NCI-H526 (cell line): ENCODE data around the gene PVALEF.
A peak's percentile ranks its signal among the peaks of the same experiment; 100 is the strongest.

ENCODE experiments used
- DNase-seq, 2 experiments: peaks; one replicate each; lab custom pipeline; 2025; lab: John Stamatoyannopoulos, UW

Gene PVALEF

DNA sequence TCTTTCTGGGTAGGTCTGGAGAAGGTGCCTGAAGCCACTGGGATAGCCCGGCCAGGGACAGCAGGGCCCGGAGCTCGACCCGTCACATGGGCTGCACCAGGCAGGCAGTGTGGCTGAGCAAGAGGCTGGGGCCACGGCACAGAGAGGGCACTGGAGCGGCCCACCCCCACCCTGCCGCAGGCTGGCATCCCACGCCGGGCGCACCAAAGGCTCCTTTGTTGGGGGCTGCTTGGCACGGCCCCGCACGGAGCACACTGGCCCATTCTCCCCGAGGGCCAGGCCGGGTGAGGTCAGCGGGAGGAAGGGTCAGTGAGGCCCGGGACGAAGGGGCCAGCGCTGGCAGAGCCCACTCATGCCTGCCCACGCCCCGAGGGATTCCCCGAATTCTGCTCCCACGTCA is 36.5 kb upstream of the PVALEF start:
- DNase-seq: no peak

DNA sequence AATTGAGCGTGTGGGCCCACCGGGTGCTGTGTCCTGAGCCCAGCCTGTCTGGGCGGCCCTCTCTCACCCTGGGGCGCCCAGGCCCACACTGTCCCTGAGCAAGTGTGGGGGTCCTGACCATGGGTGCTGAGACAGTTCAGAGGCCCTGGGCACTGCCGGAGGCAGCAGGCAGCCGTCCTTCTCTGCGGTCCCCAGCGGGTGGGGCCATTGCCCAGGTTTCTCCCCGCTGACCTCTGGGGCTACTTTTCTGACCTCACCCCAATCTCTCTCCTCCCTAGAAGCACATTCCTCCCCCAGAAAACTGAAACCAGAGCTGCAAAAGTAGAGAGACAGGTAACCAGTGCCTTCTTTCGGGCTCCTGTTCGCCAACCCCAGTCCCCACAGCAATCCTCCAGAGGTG is 36.0 kb upstream of the PVALEF start:
- DNase-seq: no peak

DNA sequence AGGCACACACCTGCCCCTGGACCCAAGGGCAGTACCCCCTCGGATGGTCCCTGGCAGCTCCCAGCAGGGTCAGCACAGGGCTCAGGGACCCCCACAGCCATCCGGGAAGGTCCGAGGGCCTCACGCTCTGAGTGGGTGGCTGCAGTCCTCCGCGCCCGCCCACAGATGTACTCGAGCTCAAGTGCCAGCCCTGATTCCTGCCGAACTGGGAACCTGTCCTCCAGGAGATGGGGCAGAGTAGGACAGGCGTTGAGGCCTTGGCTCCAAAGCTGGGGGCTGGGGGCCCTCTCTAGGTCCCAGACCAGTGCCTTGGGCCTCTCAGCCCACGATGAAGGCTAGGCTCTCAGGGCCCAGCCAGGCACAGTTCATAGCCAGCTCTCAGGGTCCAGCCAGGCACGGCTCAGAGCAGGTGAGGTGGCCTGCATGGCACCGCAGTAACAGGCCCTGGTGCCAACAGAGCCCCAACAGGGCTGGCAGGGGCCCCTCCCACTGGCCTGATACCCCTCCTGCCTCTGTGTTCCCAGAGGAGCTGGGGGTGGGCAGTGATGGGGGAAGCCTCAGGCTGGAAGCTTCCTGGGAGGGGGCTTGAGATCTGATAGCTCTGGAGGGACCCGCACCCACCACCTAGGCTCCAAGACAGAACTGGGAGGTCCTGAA is 35.5 kb upstream of the PVALEF start:
- no peak for DNase-seq

DNA sequence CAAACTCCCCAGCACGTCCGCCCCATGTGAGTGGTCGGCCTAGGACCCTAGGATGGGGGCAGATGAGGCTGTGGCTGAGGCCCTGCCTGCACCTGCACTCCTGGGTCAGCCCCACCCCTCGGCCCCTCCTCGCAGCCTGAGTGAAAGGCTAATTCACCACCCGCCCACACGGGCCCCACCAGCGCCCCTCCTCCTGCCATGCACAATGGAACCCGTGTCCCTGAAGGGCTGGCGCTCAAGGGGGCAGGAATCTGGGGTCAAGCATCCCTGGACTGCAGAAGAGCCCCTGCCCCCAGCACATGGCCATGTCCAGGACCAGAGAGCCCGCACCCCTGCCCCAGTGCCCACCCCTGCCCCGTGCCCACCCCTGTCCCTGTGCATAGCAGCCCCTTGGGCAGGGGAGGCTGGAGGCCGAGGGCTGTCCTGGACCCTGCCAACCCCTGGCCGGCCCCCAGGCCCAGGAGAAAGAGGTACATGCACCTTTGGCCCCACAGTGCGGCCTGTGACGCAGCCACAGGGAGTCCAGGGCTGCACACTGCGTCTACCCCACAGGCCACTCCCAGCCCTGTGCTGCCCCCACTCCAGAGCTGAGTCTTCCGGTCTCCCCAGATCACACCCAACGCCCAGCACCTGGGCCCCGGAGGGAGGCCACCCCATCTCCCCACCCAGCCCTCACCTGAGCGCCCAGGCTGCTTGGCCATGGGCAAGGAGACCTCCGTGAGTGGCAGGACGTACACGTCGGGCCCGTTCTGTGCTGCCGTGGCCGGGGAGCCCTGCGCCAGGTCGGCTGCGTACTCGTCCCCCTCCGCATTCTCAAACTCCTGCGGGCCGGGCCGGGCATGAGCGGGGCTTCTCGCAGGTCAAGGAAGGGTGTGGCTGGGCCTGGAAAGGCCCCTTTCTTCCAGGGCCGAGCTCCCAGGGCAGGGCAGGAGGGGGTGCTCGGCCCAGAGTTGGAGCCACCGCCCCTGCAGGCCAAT is 34.6 kb upstream of the PVALEF start:
- DNase-seq: no peak

DNA sequence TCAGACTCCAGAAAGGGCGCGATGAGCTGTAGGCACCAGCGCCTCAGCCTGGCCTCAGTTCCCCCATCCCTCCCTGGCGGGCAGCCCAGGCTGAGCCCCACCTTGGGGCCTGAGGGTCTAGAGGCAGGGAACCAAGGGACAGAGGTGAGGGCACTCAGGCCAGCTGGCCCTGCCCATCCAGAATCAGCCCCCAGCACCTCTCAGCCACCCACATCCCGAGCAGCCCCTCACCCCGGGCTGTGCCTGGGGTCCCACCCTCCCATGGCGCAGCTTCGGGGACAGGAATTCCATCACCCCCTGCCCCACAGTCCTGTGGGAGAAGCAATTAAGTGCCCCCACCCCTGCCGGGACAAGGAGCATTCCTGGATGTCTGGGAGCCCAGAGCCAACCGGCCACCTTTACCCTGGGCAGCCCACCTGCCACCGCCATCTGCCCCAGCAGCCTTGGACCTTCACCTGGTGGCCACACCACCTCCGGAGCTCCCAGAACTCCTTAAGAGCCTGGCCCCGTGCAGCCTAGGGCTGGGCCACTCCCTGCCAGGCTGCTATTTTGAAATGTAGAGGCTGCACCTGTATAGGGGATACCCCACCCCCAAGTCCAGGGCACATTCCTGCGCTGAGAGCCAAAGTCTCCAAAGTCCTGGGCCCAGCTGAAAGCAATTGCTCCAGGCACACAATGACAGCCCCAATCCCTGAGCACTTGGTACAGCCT is 33.7 kb upstream of the PVALEF start:
- DNase-seq: no peak

DNA sequence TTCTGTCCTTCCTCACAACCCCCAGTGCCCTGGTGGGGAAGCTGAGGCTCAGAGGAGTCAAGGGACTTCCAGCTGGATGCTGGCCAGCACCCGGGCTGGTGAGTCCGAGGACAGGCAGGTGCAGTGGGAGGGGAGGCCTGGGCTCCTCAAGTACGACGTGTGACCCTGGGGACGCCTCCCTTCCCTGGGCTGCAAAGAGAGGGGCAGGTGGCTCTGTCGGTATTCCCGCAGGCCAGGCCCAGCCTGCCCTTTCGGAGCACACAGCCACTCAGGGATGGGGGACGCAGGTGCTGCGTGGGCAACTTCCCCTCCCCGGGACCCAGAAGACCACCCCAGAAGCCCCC is 33.1 kb upstream of the PVALEF start:
- no peak for DNase-seq

DNA sequence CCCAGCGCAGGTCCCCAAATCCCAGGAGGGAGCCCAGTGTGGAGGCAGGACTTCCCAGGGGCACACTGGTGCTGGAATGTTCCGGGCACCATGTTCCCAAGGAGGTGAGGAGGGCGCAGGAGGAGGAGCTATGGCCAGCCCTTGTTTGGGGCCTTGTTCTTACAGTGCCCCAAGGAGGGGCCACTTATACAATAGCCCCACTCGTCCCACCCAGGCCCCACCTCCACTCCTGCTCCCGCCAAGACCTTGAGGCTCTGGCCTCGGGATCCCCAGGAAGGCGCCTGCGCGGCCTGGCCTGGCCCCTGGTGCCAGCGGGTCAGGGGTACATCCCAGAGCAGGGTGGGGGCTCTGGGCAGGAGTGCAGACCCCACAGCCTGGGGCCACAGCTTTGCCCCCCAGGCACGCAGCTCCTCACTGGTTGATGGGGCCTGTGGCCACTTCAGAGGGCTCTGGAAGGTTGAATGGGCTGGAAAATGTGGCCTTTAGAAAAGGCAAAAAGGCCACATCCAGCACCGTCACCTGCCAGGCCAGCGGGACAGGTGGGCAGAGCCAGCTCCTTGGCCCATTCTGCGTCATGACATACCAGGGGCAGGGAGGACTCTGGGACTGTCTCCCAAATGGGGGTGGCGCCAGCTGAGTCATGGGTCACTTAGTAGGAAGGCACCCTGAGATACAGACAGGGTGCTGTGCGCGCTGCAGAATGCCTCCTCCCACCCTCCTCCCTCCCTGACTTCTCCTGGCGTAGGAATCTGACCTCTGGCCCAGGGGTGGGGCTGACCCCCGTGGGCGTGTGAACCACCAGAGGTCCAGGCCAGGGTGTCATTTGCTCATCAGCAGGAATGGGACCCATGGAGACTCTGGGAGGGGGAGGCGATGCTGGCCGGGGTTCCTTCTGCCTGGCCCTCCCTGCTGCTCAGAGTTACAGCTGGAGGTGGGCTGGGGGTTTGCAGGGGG is 32.3 kb upstream of the PVALEF start:
- DNase-seq: no peak

DNA sequence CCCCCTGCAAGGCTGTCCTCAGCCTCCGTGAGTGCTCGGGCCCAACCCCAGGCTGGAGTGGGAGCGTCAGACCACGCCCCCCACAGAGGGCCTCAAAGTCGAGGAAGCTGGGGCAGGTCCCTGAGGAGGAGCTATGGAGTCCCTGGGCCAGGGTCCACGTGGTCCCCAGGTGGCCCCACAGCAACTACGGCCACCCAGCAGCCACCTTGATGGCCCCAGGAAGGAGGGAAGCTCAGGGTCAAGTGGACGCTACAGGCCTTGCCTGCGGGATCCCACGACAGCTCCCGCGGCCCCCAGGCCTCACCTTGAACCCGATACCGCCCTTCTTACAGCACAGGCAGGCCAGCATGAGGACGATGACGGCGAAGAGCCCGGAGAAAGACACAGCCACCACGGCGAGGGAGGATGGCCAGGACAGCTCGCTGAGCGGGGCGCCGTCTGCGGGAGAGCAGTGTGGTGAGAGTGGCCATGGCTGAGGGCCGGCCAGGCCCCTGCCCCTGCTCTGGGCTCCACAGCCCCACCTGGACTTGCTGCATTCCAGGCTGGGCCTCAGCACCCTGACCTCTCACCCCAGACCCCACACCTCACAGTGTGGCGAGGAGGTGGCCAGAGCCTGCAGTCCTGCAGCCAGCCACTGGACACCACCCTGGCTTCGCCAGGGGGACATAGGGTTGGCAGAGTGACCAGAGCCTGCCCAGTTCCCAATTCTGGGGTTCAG is 31.1 kb upstream of the PVALEF start:
- DNase-seq: no peak

DNA sequence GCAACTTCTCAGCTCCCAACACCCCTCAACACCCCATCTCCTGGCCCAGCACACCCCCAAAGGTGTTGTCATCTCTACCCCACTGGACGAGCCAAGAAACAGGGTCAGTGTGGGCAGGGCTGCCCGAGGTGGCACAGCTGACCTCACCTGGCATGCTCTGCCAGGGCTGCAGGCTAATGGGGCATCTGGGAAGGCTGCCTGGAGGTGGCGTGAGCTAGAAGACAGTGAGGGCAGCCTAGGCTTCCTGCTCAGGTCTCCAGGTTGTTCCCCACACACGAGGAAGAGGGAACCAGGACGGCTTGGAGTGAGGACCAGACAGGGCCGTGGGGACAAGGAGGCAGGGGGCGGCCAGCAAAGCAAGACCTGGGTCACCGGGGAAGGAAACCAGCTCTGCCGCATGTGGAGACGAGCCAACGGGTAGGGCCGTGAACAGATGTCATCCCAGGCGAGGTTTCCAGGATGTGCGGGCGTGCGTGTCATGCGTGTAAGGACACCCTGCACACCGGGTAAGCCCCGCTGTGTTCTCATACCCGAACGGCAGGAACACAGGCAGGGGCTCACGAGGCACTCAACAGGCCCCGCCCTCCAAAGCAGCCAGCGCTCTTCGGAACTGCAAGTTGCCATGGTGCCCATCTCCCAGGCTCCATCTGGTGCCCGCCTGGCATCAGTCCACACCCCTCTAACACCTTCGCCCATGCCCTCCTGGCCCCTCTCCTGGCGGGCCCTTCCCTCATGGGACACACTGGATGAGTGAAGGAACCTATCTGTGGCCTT is 29.6 kb upstream of the PVALEF start:
- peak in 1 of 2 experiments; percentile 52 for DNase-seq

DNA sequence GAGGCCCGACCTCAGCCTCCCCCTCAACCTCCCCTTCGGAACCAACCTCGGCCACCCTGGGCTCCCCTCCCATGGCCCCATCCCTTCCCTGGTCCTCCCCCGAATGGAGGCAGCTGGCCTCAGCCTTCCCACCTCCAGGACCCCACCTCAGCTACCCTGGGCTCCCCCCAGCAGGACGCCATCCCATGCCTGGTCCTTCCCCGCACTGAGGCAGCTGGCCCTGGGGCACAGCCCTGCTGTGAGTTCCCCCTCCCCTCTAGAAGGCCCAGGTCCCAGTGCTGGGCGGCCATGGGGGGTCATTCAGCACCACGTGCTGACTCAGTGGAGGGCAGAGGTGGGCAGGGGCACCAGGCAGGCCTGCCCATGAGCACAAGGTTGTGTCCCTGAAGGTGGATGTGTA is 28.9 kb upstream of the PVALEF start:
- no peak for DNase-seq

DNA sequence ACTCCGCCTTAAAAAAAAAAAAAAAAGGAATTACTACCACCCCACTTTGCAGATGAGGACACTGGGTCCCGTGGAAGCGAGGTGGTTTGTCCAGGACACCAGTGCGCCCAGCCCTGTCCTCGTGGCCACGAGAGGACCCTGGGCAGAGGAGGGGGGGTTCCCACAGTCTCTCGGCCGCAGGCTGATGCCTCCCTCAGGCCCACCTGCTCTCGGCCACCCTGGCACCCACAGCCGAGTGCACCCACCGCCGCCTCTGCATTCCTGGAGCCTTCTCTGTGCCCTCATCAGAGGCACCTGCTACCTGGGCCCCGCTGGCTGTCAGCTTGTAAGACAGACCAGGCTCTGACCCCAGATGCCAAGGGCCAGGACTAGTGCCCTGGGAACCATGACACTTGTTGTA is 28.1 kb upstream of the PVALEF start:
- DNase-seq: no peak

DNA sequence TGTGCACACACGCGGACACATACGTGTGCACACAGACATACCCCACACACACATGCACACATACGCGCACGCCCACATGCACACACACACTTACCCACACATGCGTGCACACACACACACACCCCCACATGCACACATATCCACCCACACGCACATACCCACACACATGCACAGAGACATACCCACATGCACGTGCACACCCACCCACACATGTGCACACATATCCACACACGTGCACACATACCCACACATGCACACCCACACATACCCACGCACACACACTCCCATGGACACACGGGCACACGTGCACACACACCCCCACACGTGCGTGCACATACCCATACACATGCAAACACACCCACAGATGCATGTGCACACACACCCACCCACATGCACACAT is 27.2 kb upstream of the PVALEF start:
- DNase-seq: no peak

DNA sequence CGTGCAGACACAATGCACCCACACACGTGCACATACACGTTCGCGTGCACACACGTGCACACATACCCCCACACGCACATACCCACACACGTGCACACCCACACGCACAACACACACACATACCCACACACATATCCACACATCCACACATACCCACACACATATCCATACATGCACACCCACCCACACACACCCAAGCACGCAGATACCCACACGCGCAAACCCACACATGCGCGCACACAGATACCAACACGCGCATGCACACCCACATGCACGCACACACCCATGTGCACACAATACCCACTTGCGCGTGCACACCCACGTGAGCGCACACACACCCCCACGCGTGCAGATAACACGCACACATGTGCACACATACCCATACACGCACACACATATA is 26.8 kb upstream of the PVALEF start:
- DNase-seq: no peak

DNA sequence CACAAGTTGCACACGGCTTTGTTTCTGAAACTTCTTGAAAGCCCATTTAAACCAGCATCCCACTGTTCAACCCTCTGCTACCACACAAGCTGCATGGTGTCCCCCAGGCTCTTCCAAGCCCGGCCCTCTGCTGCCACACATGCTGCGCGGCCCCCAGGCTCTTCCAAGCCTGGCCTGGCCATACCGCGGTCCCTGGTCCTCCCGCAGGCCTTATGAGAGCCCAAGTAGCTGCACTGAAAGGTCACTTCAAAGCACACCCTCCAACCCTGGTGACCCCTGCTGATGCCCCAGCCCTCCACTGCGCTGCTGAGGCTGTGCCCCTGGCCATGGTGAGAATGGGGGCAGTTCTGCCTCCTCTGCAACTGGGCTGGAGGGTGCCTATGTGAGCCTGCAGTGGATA is 25.9 kb upstream of the PVALEF start:
- no peak for DNase-seq

DNA sequence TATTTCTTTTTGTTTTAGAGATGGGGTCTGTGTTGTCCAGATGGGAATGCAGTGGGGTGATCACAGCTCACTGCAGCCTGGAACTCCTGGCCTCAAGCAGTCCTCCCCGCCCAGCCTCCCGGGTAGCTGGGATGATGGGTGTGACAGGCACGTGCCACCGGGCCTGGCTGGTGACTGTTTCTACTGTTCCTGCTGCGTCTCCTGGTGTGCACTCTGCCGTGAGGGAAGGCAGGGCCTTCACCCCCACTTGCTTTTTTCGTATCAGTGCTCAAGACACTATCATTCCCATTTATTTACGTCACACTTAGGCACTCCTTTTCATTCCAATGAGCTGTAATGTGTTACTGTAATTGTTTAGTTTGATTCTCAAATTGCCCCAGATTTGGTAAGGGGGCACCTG is 25.3 kb upstream of the PVALEF start:
- DNase-seq: no peak

DNA sequence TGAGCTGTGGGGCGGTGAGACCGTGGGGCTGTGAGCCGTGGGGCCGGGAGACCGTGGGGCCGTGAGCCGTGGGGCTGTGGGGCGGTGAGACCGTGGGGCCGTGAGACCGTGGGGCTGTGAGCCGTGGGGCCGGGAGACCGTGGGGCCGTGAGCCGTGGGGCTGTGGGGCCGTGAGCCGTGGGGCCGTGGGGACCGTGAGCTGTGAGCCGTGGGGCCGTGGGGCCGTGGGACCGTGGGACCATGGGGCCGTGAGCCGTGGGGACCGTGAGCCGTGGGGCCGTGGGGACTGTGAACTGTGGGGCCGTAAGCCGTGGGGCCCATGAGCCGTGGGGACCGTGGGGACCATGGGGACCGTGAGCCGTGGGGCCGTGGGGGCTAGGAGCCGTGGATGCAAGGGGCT is 24.6 kb upstream of the PVALEF start:
- no peak for DNase-seq

DNA sequence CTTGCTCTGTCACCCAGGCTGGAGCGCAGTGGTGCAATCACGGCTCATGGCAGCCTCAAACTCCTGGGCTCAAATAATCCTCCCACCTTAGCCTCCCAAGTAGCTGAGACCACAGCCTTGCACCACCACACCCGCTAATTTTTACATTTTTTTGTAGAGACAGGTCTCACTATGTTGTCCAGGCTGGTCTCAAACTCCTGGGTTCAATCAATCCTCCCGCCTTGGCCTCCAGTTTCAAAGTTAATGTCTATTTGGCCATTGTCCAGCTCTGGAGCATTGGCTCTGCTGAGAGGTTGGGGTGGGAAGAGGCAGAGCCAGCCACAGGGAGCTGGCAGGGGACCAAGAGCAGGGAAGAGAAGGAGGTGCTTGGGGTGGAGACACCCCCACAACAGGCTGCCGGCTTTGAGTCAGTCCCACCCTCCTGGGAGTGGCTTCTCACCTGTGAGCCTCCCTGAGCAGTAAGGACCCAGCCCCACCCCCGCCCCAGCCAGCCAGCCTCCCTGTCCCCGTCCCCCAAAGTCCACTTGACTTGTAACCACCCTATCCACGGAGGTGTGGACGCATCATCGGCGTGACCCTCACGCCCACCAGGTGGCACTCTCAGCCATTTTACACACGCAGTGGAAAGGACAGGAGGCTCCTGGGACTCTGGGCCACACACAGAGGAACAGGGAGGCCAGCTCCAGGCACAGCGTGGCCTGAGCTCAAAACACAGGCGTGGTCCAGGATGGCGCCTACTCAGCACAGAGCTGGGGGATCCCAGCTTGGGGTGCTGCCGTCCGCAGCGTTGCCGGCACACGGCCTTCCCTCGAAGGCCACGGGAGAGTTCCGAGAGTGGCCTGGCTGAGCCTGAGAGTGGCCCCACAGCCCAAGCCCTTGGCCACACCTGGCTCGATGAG is 22.8 kb upstream of the PVALEF start:
- DNase-seq: peak; percentile 34 to 85

DNA sequence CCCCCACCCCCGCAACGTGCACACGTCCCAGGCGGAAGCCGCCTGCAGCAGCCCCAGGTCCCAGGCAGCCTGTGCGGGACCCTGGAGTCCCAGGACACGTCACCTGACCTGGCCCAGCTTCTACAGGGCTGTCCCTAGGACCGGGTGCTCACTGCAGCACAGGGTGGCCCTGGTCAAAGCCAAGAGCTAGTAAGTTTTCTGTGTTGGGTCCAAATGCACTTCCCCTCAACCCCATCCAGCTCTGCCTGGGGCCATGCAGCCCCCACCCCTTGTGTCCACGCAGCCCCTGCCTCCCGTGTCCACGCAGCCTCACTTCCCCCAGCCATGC is 22.1 kb upstream of the PVALEF start:
- DNase-seq: no peak

DNA sequence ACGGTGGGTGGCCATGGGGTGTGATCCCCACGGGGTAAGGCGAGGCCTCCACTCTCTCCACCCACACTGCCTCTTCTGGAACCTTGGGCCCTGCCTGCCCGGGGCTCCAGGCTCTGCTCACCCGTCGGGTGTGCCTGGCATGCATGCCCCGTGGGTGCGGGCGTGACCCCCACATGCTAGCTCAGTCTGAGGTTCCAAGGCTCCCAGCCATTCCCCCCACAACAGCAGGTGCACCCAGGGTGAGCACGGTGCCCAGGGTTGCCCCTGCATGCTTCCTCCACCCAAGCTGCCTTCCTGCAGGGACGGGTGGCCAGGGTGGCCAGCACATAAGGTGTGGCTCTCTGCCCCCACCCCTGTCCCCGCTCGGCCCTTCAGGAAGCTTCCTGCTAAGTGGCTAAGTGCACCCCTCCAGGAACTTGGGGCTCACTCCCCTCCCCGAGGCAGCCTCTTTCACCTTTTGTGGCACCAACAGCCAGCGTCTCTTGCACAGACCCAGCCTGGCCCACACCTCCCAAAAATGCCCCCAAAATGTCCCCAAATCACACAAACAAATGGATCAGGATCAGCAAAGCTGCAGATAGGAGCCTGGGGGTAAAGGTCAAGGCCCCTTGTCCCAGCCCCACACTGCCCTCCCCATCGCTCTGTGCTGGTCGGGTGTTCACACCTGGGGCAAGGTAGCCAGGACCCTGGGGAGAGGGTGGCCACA is 21.4 kb upstream of the PVALEF start:
- no peak for DNase-seq
